Testis (tissue), 3 donors: ENCODE measurements around the gene CD274. TPM values are rescaled to one million over a fixed set of nuclear protein-coding genes. Genes with fewer than 3 reads are reported as not detected.

ENCODE experiments used
- DNase-seq: peaks from one replicate; pipeline ENCODE4 v3.0.0-alpha.2; 2019
- H3K27ac ChIP-seq, 2 donors: fragments of 200-600 bp; sonication (generic); one replicate each; pipeline ENCODE4 v1.5.1; 2019
- H3K27me3 ChIP-seq: fragments of 200-600 bp; sonication (generic); one replicate; pipeline ENCODE4 v1.5.1; 2019
- H3K36me3 ChIP-seq: fragments of 200-600 bp; sonication (generic); one replicate; pipeline ENCODE4 v1.5.1; 2017; ENCODE audit warnings: low read depth; ENCODE audit errors: missing control alignments
- H3K4me1 ChIP-seq: fragments of 200-600 bp; sonication (generic); one replicate; pipeline ENCODE4 v1.5.1; 2019
- H3K4me3 ChIP-seq, 2 donors: fragments of 200-600 bp; sonication (generic); one replicate each; pipeline ENCODE4 v1.5.1; 2017 to 2019
- H3K9me3 ChIP-seq: fragments of 200-600 bp; sonication (generic); one replicate; pipeline ENCODE4 v1.5.1; 2017
- CTCF ChIP-seq, 3 experiments: fragments of 450-650 bp in 2 of 3; fragments of 200-600 bp in 1 of 3; sonication (generic) in 1 of 3; IDR thresholded peaks; one replicate each; pipeline ENCODE4 v1.5.1; 2016 to 2019; ENCODE audit warnings: antibody characterized with exemption in 3 of 3, mild to moderate bottlenecking in 2 of 3, moderate library complexity in 1 of 3
- POLR2A ChIP-seq: fragments of 450-650 bp; IDR thresholded peaks from one replicate; pipeline ENCODE4 v1.6.1; 2017; ENCODE audit warnings: antibody characterized with exemption, mild to moderate bottlenecking, moderate library complexity
- WGBS, 2 donors: methylation state at CpG; one replicate each; pipeline ENCODE4 v1.1.5; 2018; 5-methylcytosine and 5-hydroxymethylcytosine counted together
- intact Hi-C: fragments of 100-400 bp; cut with DNase I; formaldehyde crosslinking; loops from one replicate; pipeline ENCODE4 v1.15.1; 2023; ENCODE audit warnings: low total_unique reads
- polyA plus RNA-seq: library from polyadenylated mRNA; stranded (reverse); fragments of 350-450 nt; fragmentation: Illumina TruSeq; extraction: RNeasy Lipid Tissue Mini Kit (QIAGEN cat#74804); gene quantifications from one replicate; pipeline ENCODE4 v1.2.3, GENCODE V29; 2014; ENCODE audit warnings: low read depth, low replicate concordance; ENCODE audit not compliant: insufficient read depth
- total RNA-seq, 2 donors: library from RNA; depleted of rRNA; stranded (reverse); fragments of >200 nt; gene quantifications; one replicate each; pipeline ENCODE4 v1.2.3, GENCODE V29; 2016

CD274 gene
- total and polyA plus RNA-seq, 3 donors from 2014 or later, result 1.3 to 4.6 (median 1.5) TPM

- intact Hi-C loops, result loop anchor here (10.0 kb wide), 1 partner anchor 146 kb away; no protein-coding TSS in a partner anchor
- Histone ChIP-seq H3K36me3 (no peaks in the 10 kb centered on the region), H3K4me1 (no peaks in the 10 kb centered on the region), H3K27ac (peak overlapping the region in 1 of 2 donors; percentile 61), H3K27me3 (no peaks in the 10 kb centered on the region), H3K9me3 (no peaks in the 10 kb centered on the region), H3K4me3 (no peak overlapping the region)
- no peak for DNase-seq
- 87 to 95% methylated on average over 5 of the region's 5 CpGs for WGBS, 2 donors
- no peak for TF ChIP-seq POLR2A
- TF ChIP-seq CTCF (IDR thresholded peaks at IDR 0.05), result no peak
Observed at GRCh38 chr9:5448461-5449435, 1.6 kb upstream of the CD274 start.

GRCh38 chr9:5449521-5450358, 602 bp upstream of the CD274 start:
- WGBS, 2 donors, result 18 to 28% methylated on average over 15 of the region's 15 CpGs
- intact Hi-C loops, result loop anchor here (10.0 kb wide), 1 partner anchor 145 kb away; no protein-coding TSS in a partner anchor

GRCh38 chr9:5452286-5452609, 1.9 kb downstream of the CD274 start:
- 80 to 90% methylated on average over 1 of the region's 1 CpG for WGBS, 2 donors
- no peak overlapping the region for H3K4me3 ChIP-seq
- H3K36me3 ChIP-seq, result no peaks in the 10 kb centered on the region
- no peaks in the 10 kb centered on the region for H3K27me3 ChIP-seq
- H3K9me3 ChIP-seq, result no peaks in the 10 kb centered on the region
- no peak for TF ChIP-seq POLR2A
- no peak for TF ChIP-seq CTCF (IDR thresholded peaks at IDR 0.05)
- H3K4me1 ChIP-seq, result no peaks in the 10 kb centered on the region
- no peak for DNase-seq
- no peak overlapping the region for H3K27ac ChIP-seq
- intact Hi-C loops, result no loop called here

More at GRCh38 chr9:5449521-5450358, 602 bp upstream of the CD274 start:
- TF ChIP-seq CTCF (IDR thresholded peaks at IDR 0.05), result no peak
- TF ChIP-seq POLR2A, result no peak
- peak overlapping the region; percentile 49 to 63 for H3K4me3 ChIP-seq
- peak overlapping the region; percentile 61 to 77 for H3K27ac ChIP-seq
- no peaks in the 10 kb centered on the region for H3K27me3 ChIP-seq
- H3K4me1 ChIP-seq, result no peaks in the 10 kb centered on the region
- H3K9me3 ChIP-seq, result no peaks in the 10 kb centered on the region
- DNase-seq, result no peak
- no peaks in the 10 kb centered on the region for H3K36me3 ChIP-seq

- H3K4me3 ChIP-seq, result no peak overlapping the region
- H3K27ac ChIP-seq, result no peak overlapping the region
- intact Hi-C loops, result no loop called here
- H3K4me1 ChIP-seq, result no peaks in the 10 kb centered on the region
- no peak for TF ChIP-seq POLR2A
- no peaks in the 10 kb centered on the region for H3K27me3 ChIP-seq
- no peak for DNase-seq
- no peaks in the 10 kb centered on the region for H3K36me3 ChIP-seq
- H3K9me3 ChIP-seq, result no peaks in the 10 kb centered on the region
- WGBS, 2 donors, result 89 to 94% methylated on average over 2 of the region's 2 CpGs
Observed at GRCh38 chr9:5453004-5453403, 2.7 kb downstream of the CD274 start.

- intact Hi-C loops, result no loop called here
- no peaks in the 10 kb centered on the region for H3K4me1 ChIP-seq
- H3K9me3 ChIP-seq, result no peaks in the 10 kb centered on the region
- DNase-seq, result no peak
- H3K4me3 ChIP-seq, result no peak overlapping the region
- no peaks in the 10 kb centered on the region for H3K36me3 ChIP-seq
- H3K27me3 ChIP-seq, result no peaks in the 10 kb centered on the region
- TF ChIP-seq CTCF (IDR thresholded peaks at IDR 0.05), result no peak
- no peak for TF ChIP-seq POLR2A
- no peak overlapping the region for H3K27ac ChIP-seq
- WGBS, 2 donors, result 61 to 63% methylated on average over 2 of the region's 2 CpGs
Observed at GRCh38 chr9:5453673-5454072, 3.3 kb downstream of the CD274 start.
